Cardiac fibroblast (primary cell): Measurements from ENCODE around the gene PRKCB.
"Not testable (repeated sequence)": the region's sequence is repeated elsewhere in the genome, so short reads cannot be mapped to it uniquely, and the experiment has no call there.

ENCODE experiments used
- DNase-seq, 2 donors: peaks; one replicate each; pipeline versions ENCODE4 v3.0.0 to v3.0.0-alpha.2; 2010; ENCODE audit warnings: low read depth in 2 of 2
- H3K4me3 ChIP-seq, 2 donors: replicated peaks in 1 of 2; 1 replicate in 1 of 2; 2 replicates in 1 of 2; pipeline ENCODE4 v1.5.1; 2011; ENCODE audit warnings: low read depth in 2 of 2, low read length in 2 of 2, mild to moderate bottlenecking in 2 of 2, moderate library complexity in 1 of 2
- TF ChIP-seq, protein P1 (sequence below): IDR thresholded peaks from one replicate; pipeline ENCODE4 v1.5.1; 2011; ENCODE audit warnings: low read depth, mild to moderate bottlenecking, low read length, inconsistent platforms

Gene PRKCB

DNA sequence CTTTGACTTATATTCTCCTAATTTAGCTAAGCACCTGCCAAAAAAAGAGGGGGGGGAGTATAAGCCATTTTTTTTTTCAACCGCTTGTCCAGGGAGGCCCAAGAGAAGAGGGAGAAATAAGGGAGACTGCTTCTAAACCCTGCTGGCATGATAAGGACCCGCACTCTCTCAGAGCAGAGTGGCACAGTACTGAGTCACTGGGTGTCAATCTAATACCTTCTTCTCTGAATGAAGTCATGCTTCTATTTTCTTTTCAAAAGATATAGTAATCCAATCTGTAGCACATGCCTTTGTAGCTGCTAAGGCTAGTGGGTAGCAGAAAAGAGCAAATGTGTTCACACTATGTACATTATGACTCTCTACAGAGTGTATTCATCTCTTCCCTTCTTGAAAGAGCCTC lies 385.4 kb downstream of the PRKCB start:
- TF ChIP-seq, protein P1, sequence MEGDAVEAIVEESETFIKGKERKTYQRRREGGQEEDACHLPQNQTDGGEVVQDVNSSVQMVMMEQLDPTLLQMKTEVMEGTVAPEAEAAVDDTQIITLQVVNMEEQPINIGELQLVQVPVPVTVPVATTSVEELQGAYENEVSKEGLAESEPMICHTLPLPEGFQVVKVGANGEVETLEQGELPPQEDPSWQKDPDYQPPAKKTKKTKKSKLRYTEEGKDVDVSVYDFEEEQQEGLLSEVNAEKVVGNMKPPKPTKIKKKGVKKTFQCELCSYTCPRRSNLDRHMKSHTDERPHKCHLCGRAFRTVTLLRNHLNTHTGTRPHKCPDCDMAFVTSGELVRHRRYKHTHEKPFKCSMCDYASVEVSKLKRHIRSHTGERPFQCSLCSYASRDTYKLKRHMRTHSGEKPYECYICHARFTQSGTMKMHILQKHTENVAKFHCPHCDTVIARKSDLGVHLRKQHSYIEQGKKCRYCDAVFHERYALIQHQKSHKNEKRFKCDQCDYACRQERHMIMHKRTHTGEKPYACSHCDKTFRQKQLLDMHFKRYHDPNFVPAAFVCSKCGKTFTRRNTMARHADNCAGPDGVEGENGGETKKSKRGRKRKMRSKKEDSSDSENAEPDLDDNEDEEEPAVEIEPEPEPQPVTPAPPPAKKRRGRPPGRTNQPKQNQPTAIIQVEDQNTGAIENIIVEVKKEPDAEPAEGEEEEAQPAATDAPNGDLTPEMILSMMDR = no peak
- no peak overlapping the region for H3K4me3 ChIP-seq
- DNase-seq = no peak

- DNase-seq = no peak
- TF ChIP-seq, protein P1 = no peak
- no peak overlapping the region for H3K4me3 ChIP-seq
These were observed 392.7 kb downstream of the PRKCB start for GRCh38 chr16:24228514-24228913.

DNA sequence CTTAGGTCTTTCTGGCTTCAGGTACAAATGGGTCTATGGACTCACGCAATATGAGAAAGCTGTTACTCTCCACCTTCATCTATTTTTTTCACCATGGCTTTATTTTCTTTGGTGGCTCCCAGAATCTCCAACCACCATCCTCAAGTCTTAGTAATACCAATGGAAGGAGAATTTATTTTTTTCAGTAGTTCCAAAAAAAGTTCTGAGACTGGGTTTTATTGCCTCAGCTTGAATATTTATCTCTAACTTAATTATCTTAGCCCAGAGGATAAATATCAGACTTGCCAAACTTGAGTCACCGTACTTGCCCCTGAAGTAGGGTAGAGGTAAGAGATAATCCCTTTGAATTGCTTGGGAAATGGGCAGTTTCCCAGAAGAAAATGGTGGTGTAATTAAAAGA lies 397.2 kb downstream of the PRKCB start:
- TF ChIP-seq, protein P1 = no peak
- no peak overlapping the region for H3K4me3 ChIP-seq

DNA sequence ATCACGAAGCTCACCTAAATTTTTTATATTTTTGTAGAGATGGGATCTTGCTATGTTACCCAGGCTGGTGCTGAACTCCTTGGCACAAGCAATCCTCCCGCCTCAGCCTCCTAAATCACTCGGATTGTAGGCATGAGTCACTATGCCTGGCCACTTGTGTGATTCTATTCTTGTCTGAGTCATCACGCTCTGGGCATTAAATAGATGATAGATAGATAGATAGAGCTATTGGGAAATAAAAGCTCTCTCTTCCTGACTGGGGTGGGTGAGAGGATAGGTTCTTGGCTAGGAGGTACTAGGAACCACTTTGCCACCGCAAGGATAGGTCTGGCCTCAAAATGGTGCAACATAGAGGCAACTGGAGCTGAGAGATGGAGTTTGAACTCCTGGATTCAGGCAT lies 399.0 kb downstream of the PRKCB start:
- no peak overlapping the region for H3K4me3 ChIP-seq
- no peak for DNase-seq
- TF ChIP-seq, protein P1 = no peak

More for the DNA sequence above, 397.2 kb downstream of the PRKCB start:
- DNase-seq = no peak

GRCh38 chr16:24235806-24236205 lies 400.0 kb downstream of the PRKCB start:
- no peak for DNase-seq
- TF ChIP-seq, protein P1 = no peak
- no peak overlapping the region for H3K4me3 ChIP-seq

GRCh38 chr16:24238846-24239245 lies 403.1 kb downstream of the PRKCB start:
- not testable (repeated sequence) for DNase-seq, H3K4me3 ChIP-seq

DNA sequence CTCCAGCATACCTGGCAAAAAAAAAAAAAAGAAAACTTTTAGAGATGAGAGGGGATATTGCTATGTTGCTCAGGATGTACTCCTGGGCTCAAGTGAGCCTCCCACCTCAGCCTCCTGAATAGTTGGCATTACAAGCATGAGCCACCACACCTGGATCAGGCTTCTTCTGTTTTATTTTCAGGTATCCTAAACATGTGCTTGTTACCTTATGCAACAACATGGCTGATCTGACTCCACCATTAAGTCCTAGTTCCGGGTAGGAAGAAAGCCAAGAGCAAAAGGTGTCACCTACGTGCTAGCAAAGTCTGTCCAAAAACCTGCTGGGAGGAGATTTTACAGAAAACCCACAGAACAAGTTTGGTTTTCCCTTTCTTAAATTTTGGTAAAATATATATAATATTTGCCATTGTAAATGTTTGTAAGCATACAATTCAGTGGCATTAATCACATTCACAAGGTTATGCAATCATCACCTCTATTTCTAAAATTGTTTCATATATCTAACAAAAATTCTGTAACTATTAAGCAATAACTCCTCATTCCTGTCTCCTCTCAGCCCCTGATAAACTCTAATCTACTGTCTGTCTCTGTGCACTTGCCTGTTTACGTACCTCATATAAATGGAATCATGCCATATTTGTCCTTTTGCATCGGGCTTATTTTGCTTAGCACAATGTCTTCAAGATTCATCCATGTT lies 411.3 kb downstream of the PRKCB start:
- no peak overlapping the region for H3K4me3 ChIP-seq
- TF ChIP-seq, protein P1 = no peak
- DNase-seq = no peak
